CD4-positive, alpha-beta T cell (primary cell): ENCODE results near the gene HSD17B7. TPM values are rescaled to one million over a fixed set of nuclear protein-coding genes. Genes with fewer than 3 reads are reported as not detected.

Source experiments
- ATAC-seq: fragments of 200-7000 bp; cut with Tn5 transposase; one replicate; pipeline ENCODE4 v1.10.0; 2022; ENCODE audit warnings: mild to moderate bottlenecking; ENCODE audit not compliant: poor library complexity
- CTCF ChIA-PET: fragments of 350-600 bp; sonication (Branson Sonifier 250); formaldehyde crosslinking; loops from one replicate; lab custom pipeline; 2021; ENCODE audit warnings: antibody characterized with exemption, inconsistent platforms; lab: Charles Lee
- POLR2A ChIA-PET: fragments of 350-600 bp; sonication (Branson Sonifier 250); formaldehyde crosslinking; loops from one replicate; lab custom pipeline; 2021; ENCODE audit warnings: antibody characterized with exemption, inconsistent platforms; lab: Charles Lee
- DNase-seq, 14 experiments: peaks; one replicate each; pipeline ENCODE4 v3.0.0-alpha.2; 2013 to 2020; ENCODE audit warnings: mixed read lengths in 2 of 14
- H3K27ac ChIP-seq, 2 donors: one replicate each; pipeline versions ENCODE4 v1.5.1 to v1.7.0; 2013; ENCODE audit warnings: low read length in 2 of 2, low read depth in 1 of 2, mild to moderate bottlenecking in 1 of 2
- H3K27me3 ChIP-seq, 2 experiments: 1 replicate in 1 of 2; 2 replicates in 1 of 2; pipeline versions ENCODE4 v1.6.1 to v1.7.0; 2013; ENCODE audit warnings: low read length in 2 of 2, control low read depth in 1 of 2, mild to moderate bottlenecking in 1 of 2, moderate library complexity in 1 of 2; ENCODE audit not compliant: insufficient read depth in 2 of 2, control insufficient read depth in 1 of 2
- H3K36me3 ChIP-seq: one replicate; pipeline ENCODE4 v1.6.1; 2013; ENCODE audit warnings: low read length, control low read depth; ENCODE audit not compliant: insufficient read depth
- H3K4me1 ChIP-seq: one replicate; pipeline ENCODE4 v1.6.1; 2013; ENCODE audit warnings: low read length, control low read depth; ENCODE audit not compliant: insufficient read depth
- H3K4me3 ChIP-seq: one replicate; pipeline ENCODE4 v1.5.1; 2013; ENCODE audit warnings: mild to moderate bottlenecking, low read length, moderate library complexity
- H3K9me3 ChIP-seq, 2 experiments: 1 replicate in 1 of 2; 2 replicates in 1 of 2; pipeline versions ENCODE4 v1.6.1 to v1.7.0; 2013; ENCODE audit warnings: low read length in 2 of 2, mild to moderate bottlenecking in 2 of 2, control low read depth in 1 of 2, moderate library complexity in 1 of 2; ENCODE audit not compliant: control insufficient read depth in 1 of 2, insufficient read depth in 1 of 2
- H3K27ac Mint-ChIP-seq: one replicate; pipeline ENCODE4 v1.8.0; 2020; ENCODE audit warnings: mixed read lengths
- H3K27me3 Mint-ChIP-seq: one replicate; pipeline ENCODE4 v1.8.0; 2021; ENCODE audit warnings: mixed read lengths
- H3K36me3 Mint-ChIP-seq: one replicate; pipeline ENCODE4 v1.8.0; 2021; ENCODE audit warnings: low read depth, mixed read lengths
- H3K4me1 Mint-ChIP-seq: one replicate; pipeline ENCODE4 v1.8.0; 2021; ENCODE audit warnings: low read depth, mixed read lengths
- H3K4me3 Mint-ChIP-seq: one replicate; pipeline ENCODE4 v1.8.0; 2020; ENCODE audit warnings: mild to moderate bottlenecking, mixed read lengths
- H3K9me3 Mint-ChIP-seq: one replicate; pipeline ENCODE4 v1.8.0; 2020; ENCODE audit warnings: mixed read lengths
- intact Hi-C, 2 experiments: fragments of 100-400 bp; cut with DNase I in 1 of 2; cut with micrococcal nuclease in 1 of 2; formaldehyde crosslinking; loops; one replicate each; pipeline versions ENCODE4 v1.15.1 to v1.9.0; 2023 to 2025; cut with DNase I, micrococcal nuclease
- total RNA-seq, 174 experiments: library from RNA in 2 of 174; stranded (reverse) in 2 of 174; gene quantifications; one replicate each; pipeline ENCODE4 v1.2.3 and lab custom pipeline; 2021 to 2026
- TF ChIP-seq, protein P1 (sequence below): fragments of 200-600 bp; IDR thresholded peaks from one replicate; pipeline ENCODE4 v1.8.0; 2022; ENCODE audit warnings: antibody characterized with exemption, mild to moderate bottlenecking

Gene HSD17B7
- total RNA-seq, 2 experiments from 2014 or later: 16.5 to 17.5 TPM

DNA sequence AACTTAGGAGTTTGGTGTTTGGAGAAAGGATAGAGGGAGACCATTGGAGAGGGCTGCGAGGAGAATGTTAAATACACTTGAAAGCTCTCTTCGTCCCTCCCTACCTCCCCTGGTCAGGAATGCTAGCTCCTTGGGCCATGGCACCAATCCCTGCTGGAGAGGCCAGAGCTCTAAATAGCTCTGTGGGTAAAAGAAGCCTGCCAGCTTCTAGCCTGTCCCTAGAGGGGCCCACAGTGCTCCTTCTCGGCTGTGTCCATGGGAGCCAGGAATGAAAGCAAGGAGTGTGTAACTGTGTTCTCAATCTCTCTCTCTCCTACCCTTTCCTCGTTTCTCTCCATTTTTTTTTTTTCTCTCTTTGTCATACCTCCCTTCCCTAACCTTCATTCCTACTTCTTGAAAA, 70.6 kb downstream of the HSD17B7 start, which contains the start of gene CCDC190:
Gene CCDC190 (minus strand): TSS at position 75 of the 400 bp plus-strand sequence. CDS start 1,529 bp downstream, outside the sequence.
- intact Hi-C loops: no loop called here
- Mint-ChIP-seq H3K4me3 (no peak within 1 kb of the TSS), H3K27ac (no peak within 1 kb of the TSS), H3K4me1 (no peaks in the 10 kb centered on the region), H3K36me3 (no peaks in the 10 kb centered on the region), H3K27me3 (peaks cover 23% of the 10 kb centered on the region), H3K9me3 (no peaks in the 10 kb centered on the region)
- Histone ChIP-seq H3K4me3 (no peak within 1 kb of the TSS), H3K9me3 (no peaks in the 10 kb centered on the region), H3K27me3 (peaks cover 0 to 12% of the 10 kb centered on the region in 2 experiments), H3K27ac (no peak within 1 kb of the TSS), H3K4me1 (no peaks in the 10 kb centered on the region), H3K36me3 (no peaks in the 10 kb centered on the region)
- ChIA-PET CTCF (no interaction called here), POLR2A (no interaction called here)
- no peak for ATAC-seq
- TF ChIP-seq, protein P1, sequence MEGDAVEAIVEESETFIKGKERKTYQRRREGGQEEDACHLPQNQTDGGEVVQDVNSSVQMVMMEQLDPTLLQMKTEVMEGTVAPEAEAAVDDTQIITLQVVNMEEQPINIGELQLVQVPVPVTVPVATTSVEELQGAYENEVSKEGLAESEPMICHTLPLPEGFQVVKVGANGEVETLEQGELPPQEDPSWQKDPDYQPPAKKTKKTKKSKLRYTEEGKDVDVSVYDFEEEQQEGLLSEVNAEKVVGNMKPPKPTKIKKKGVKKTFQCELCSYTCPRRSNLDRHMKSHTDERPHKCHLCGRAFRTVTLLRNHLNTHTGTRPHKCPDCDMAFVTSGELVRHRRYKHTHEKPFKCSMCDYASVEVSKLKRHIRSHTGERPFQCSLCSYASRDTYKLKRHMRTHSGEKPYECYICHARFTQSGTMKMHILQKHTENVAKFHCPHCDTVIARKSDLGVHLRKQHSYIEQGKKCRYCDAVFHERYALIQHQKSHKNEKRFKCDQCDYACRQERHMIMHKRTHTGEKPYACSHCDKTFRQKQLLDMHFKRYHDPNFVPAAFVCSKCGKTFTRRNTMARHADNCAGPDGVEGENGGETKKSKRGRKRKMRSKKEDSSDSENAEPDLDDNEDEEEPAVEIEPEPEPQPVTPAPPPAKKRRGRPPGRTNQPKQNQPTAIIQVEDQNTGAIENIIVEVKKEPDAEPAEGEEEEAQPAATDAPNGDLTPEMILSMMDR: no peak
- DNase-seq: no peak

DNA sequence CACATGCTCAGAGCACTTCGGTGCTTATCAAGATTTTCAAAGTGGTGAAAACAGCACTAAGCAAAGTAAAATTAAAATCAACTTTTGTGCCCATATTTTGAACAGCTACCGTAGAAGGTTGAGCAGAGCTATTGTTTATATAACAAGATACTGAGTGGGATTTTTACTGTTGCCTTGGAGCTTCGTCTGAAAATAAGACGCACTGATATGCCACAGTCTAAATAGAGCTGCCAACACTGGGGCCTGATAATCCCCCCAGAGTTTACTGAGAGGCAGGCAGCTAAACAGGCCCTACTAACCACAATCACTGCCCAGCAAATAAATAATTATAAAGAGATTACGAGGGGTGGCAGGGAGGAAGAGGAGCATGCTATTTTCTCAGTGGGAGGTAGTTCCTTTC, 71.1 kb downstream of the HSD17B7 start:
- Mint-ChIP-seq H3K4me3 (no peak overlapping the region), H3K27ac (no peak overlapping the region), H3K4me1 (no peaks in the 10 kb centered on the region), H3K36me3 (no peaks in the 10 kb centered on the region), H3K27me3 (peaks cover 23% of the 10 kb centered on the region), H3K9me3 (no peaks in the 10 kb centered on the region)
- Histone ChIP-seq H3K4me3 (no peak overlapping the region), H3K27ac (no peak overlapping the region), H3K27me3 (peaks cover 0 to 14% of the 10 kb centered on the region in 2 experiments), H3K4me1 (no peaks in the 10 kb centered on the region), H3K9me3 (no peaks in the 10 kb centered on the region), H3K36me3 (no peaks in the 10 kb centered on the region)
- ChIA-PET CTCF (no interaction called here), POLR2A (no interaction called here)
- intact Hi-C loops: no loop called here
- TF ChIP-seq, protein P1: no peak
- no peak for DNase-seq
- no peak for ATAC-seq

Other genes with a start within 250 kb of the HSD17B7 start
- 10 to 100 TPM; 44.5 to 45.8 TPM for gene UAP1, start 229.0 kb upstream of the HSD17B7 start, total RNA-seq
- gene DDR2, start 158.2 kb upstream of the HSD17B7 start, total RNA-seq: under 1 TPM; 0.22 to 0.42 TPM
- not detected for gene CCDC190, start 70.5 kb downstream of the HSD17B7 start, total RNA-seq